Stomach (tissue), 4 donors: ENCODE measurements around the gene COL18A1.

Source experiments
- CTCF ChIP-seq, 7 experiments: fragments of 450-650 bp in 4 of 7; fragments of 200-600 bp in 3 of 7; sonication (generic) in 3 of 7; IDR thresholded peaks; one replicate each; pipeline ENCODE4 v1.5.1; 2016 to 2019; ENCODE audit warnings: antibody characterized with exemption in 7 of 7, control low read depth in 2 of 7, mild to moderate bottlenecking in 1 of 7
- EP300 ChIP-seq: sonication (generic); formaldehyde crosslinking; IDR thresholded peaks from one replicate; pipeline ENCODE4 v1.6.1; 2017; ENCODE audit warnings: antibody characterized with exemption
- POLR2A ChIP-seq, 4 donors: fragments of 450-650 bp; IDR thresholded peaks; one replicate each; pipeline ENCODE4 v1.6.1; 2016; ENCODE audit warnings: antibody characterized with exemption in 4 of 4, control low read depth in 2 of 4, mild to moderate bottlenecking in 1 of 4, moderate library complexity in 1 of 4
- POLR2AphosphoS5 ChIP-seq, 3 donors: sonication (generic); formaldehyde crosslinking; IDR thresholded peaks; one replicate each; pipeline ENCODE4 v1.6.1; 2016; ENCODE audit warnings: antibody characterized with exemption in 3 of 3

GRCh38 chr21:45456584-45457160 is 51.7 kb downstream of the COL18A1 start:
- TF ChIP-seq CTCF (IDR thresholded peaks at IDR 0.05) (no peak), POLR2A (IDR thresholded peaks at IDR 0.05) (no peak), POLR2AphosphoS5 (IDR thresholded peaks at IDR 0.05) (no peak), EP300 (no peak)
